ENCODE measurements around the gene ARPP21. TPM values are rescaled to one million over a fixed set of nuclear protein-coding genes. Genes with fewer than 3 reads are reported as not detected.

Gene ARPP21
- total RNA-seq, 1 donor from 2014 or later, result 4.9 TPM

- Mint-ChIP-seq H3K36me3 (ENCODE audit: low read depth) (peaks cover 2% of the 10 kb centered on the region), H3K27ac (ENCODE audit: unreplicated experiment) (no peak overlapping the region), H3K9me3 (ENCODE audit: low read depth) (peaks cover 5% of the 10 kb centered on the region), H3K4me3 (ENCODE audit: unreplicated experiment) (no peak overlapping the region), H3K4me1 (ENCODE audit: low read depth) (peaks cover 2% of the 10 kb centered on the region), H3K27me3 (ENCODE audit: low read depth) (peaks cover 9% of the 10 kb centered on the region)
- TF ChIP-seq, protein P1, sequence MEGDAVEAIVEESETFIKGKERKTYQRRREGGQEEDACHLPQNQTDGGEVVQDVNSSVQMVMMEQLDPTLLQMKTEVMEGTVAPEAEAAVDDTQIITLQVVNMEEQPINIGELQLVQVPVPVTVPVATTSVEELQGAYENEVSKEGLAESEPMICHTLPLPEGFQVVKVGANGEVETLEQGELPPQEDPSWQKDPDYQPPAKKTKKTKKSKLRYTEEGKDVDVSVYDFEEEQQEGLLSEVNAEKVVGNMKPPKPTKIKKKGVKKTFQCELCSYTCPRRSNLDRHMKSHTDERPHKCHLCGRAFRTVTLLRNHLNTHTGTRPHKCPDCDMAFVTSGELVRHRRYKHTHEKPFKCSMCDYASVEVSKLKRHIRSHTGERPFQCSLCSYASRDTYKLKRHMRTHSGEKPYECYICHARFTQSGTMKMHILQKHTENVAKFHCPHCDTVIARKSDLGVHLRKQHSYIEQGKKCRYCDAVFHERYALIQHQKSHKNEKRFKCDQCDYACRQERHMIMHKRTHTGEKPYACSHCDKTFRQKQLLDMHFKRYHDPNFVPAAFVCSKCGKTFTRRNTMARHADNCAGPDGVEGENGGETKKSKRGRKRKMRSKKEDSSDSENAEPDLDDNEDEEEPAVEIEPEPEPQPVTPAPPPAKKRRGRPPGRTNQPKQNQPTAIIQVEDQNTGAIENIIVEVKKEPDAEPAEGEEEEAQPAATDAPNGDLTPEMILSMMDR (IDR thresholded peaks at IDR 0.05), result no peak
- DNase-seq (ENCODE audit: low spot score), result no peak
Observed at GRCh38 chr3:35597490-35597889, 41.8 kb upstream of the ARPP21 start.

GRCh38 chr3:35598804-35599203 is 40.5 kb upstream of the ARPP21 start:
- H3K27ac Mint-ChIP-seq (ENCODE audit: unreplicated experiment), result no peak overlapping the region
- H3K36me3 Mint-ChIP-seq (ENCODE audit: low read depth), result no peaks in the 10 kb centered on the region
- peaks cover 9% of the 10 kb centered on the region for H3K27me3 Mint-ChIP-seq (ENCODE audit: low read depth)
- no peaks in the 10 kb centered on the region for H3K9me3 Mint-ChIP-seq (ENCODE audit: low read depth)
- no peak for DNase-seq (ENCODE audit: low spot score)
- H3K4me3 Mint-ChIP-seq (ENCODE audit: unreplicated experiment), result no peak overlapping the region
- TF ChIP-seq, protein P1 (IDR thresholded peaks at IDR 0.05), result no peak
- H3K4me1 Mint-ChIP-seq (ENCODE audit: low read depth), result no peaks in the 10 kb centered on the region

DNA sequence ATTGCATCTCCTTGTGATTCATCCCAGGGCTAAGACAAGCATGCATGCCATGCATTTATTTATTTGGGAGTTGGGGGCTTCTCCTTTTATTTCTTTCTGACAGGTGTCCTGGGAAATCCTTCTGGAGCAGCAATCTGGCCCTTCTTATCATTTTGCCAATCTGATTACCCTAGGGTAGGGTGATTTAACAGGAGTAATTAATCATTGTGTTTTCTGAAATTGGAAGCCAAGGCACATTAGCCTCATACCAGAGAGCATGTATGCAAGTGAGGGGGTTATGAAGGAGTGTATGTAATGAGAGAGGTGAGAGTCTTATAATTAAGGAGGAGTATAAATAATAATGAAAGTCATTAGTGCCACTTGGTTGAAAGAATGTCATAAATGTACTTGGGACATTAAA is 37.4 kb upstream of the ARPP21 start:
- H3K4me1 Mint-ChIP-seq (ENCODE audit: low read depth), result no peaks in the 10 kb centered on the region
- peaks cover 8% of the 10 kb centered on the region for H3K9me3 Mint-ChIP-seq (ENCODE audit: low read depth)
- no peak overlapping the region for H3K4me3 Mint-ChIP-seq (ENCODE audit: unreplicated experiment)
- no peak overlapping the region for H3K27ac Mint-ChIP-seq (ENCODE audit: unreplicated experiment)
- peaks cover 8% of the 10 kb centered on the region for H3K27me3 Mint-ChIP-seq (ENCODE audit: low read depth)
- TF ChIP-seq, protein P1 (IDR thresholded peaks at IDR 0.05), result no peak
- DNase-seq (ENCODE audit: low spot score), result no peak
- no peaks in the 10 kb centered on the region for H3K36me3 Mint-ChIP-seq (ENCODE audit: low read depth)

DNA sequence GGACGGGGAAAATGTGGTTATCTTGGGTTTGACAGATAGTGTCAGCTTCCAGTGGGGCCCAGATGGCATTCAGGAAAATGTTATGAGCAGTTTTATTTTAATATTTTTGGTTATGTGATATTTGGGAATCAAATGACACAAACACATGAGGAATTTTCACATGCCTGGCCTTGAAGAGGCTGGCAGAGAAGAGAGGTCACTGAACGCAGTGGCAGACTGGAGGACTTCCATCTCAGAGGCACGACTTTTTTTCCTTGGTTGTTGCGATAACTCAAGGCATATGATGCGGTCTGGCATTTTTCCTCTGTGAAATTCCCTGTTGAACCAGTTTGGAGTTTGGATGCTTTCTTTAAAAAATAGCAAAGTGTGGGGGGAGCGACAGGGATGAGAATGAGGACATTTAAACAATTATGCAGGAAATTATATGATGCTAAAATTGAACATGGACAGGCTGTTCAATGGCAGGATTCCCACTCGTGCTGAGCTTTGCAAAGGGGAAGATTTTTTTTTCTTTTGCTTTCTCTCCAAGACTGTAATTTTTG is 36.9 kb upstream of the ARPP21 start:
- Mint-ChIP-seq H3K36me3 (ENCODE audit: low read depth) (no peaks in the 10 kb centered on the region), H3K9me3 (ENCODE audit: low read depth) (peaks cover 8% of the 10 kb centered on the region)
- no peak for DNase-seq (ENCODE audit: low spot score)

DNA sequence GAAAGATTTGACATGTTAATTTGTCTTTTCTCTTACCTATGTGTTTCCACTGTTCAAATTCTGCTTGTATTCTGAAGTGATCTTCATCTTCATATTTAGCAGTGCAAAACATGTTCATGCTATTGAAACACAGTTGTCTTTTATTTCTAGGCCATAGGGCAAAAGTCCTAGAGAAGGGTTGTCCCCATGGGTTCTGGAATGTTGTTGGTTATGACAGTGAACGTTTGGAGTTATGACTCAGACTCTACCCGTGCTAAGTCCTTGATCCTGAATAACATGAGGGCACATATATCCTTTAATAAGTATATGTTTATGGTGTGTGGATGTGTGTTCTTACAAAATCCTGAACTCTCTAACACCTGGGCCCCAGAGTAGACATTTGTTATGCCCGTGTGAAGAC is 23.0 kb upstream of the ARPP21 start:
- H3K9me3 Mint-ChIP-seq (ENCODE audit: low read depth), result peaks cover 4% of the 10 kb centered on the region
- no peak overlapping the region for H3K27ac Mint-ChIP-seq (ENCODE audit: unreplicated experiment)
- no peak for DNase-seq (ENCODE audit: low spot score)
- TF ChIP-seq, protein P1 (IDR thresholded peaks at IDR 0.05), result no peak
- H3K27me3 Mint-ChIP-seq (ENCODE audit: low read depth), result peaks cover 4% of the 10 kb centered on the region
- H3K4me3 Mint-ChIP-seq (ENCODE audit: unreplicated experiment), result no peak overlapping the region
- no peaks in the 10 kb centered on the region for H3K4me1 Mint-ChIP-seq (ENCODE audit: low read depth)
- H3K36me3 Mint-ChIP-seq (ENCODE audit: low read depth), result no peaks in the 10 kb centered on the region

More for the DNA sequence above, 36.9 kb upstream of the ARPP21 start:
- Mint-ChIP-seq H3K4me1 (ENCODE audit: low read depth) (no peaks in the 10 kb centered on the region), H3K27me3 (ENCODE audit: low read depth) (peaks cover 8% of the 10 kb centered on the region), H3K4me3 (ENCODE audit: unreplicated experiment) (no peak overlapping the region), H3K27ac (ENCODE audit: unreplicated experiment) (no peak overlapping the region)
- TF ChIP-seq, protein P1 (IDR thresholded peaks at IDR 0.05), result no peak

Data from chondrocyte (in vitro differentiated cells).